HG03039 (cell line): ENCODE results near the gene ZFYVE27.

Experiments
- ATAC-seq: cut with Tn5 transposase; IDR thresholded peaks from one replicate; pipeline ENCODE4 v1.9.1; 2021; ENCODE audit warnings: mild to moderate bottlenecking, moderate library complexity; ENCODE audit not compliant: unreplicated experiment

Gene ZFYVE27

DNA sequence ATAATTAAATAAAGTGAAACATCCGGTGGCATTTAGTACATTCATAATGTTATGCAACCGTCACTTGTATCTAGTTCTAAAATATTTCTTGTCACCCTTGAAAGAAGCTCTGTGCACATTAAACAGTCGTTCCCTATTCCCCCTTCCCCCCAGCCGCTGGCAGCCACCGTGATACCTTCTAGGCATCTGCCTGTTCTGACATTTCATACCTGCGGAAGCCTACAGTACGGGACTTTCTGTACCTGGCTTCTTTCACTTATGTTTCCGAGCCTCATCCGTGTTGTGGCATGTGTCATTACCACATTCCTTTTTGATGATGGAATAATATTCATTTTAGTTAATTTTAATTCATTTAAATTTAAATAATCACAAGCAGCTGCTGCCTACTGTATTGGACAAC is 48.8 kb downstream of the ZFYVE27 start:
- ATAC-seq, result no peak

DNA sequence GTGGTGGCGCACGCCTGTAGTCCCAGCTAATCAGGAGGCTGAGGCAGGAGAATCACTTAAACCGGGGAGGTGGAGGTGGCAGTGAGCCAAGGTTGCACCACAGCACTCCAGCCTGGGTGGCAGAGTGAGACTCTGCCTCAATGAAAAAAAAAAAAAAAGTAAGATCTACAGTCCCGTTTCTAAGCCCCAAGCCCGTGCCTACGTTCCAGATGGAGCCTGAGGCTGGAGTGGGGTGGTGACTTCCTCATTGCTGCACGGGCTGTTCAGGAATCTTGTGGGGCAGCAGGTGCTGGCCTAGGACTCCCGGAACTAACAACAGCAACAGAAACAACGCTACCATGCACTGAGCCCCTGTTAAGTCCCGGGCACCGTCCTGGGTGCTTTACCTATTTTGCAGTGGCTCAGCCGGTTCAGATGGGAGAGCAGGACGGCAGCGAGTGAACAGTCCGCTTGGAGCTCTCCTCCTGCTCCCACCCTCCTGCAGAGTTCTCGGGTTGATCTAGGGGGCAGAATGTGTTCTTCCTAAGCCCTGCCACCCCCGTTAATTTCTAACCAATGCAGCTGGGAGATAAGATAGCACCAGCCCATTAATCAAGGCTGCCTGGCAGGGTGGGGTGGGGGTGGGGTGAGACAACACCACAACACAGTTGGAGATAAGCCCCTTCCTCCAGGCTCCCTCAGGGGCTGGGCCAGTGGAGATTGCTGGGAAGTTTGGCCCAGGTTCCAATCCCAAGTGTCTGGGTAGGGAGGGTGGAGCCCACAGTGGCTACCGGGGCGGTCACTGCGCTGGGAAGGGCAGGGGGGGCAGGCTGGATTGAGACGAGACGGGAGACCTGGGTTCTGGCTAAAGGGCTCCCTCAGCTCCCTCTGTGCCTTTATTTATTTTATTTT is 51.9 kb downstream of the ZFYVE27 start:
- no peak for ATAC-seq

DNA sequence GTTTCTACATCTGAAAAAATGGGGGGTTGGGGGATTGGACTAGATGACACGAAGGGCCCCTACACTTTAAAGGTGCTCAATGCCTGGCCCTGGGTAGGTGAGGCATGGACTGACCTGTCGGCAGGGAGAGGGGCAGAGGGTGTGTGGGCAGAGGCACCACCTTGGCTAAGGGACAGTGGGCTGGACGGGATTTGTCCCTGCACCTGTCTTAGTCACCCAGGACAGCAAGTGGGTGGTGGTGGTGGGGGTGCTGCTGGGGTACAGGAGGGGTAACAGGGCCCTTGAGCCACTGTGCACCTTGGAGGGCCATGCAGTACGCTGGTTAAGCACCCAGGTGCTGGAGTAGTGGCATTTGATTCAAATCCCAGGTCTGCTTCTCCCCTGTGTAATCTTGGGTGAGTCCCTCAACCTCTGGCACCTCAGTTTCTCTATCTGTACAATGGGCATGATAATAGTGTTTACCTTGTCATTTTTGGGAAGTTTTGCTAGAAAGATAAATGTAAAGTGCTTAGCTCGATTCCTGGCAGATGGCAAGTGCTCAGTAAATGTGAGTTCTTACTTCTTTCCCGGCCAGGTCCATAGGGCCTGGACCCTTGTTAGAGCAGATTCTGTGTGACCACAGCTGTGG is 53.0 kb downstream of the ZFYVE27 start:
- no peak for ATAC-seq

DNA sequence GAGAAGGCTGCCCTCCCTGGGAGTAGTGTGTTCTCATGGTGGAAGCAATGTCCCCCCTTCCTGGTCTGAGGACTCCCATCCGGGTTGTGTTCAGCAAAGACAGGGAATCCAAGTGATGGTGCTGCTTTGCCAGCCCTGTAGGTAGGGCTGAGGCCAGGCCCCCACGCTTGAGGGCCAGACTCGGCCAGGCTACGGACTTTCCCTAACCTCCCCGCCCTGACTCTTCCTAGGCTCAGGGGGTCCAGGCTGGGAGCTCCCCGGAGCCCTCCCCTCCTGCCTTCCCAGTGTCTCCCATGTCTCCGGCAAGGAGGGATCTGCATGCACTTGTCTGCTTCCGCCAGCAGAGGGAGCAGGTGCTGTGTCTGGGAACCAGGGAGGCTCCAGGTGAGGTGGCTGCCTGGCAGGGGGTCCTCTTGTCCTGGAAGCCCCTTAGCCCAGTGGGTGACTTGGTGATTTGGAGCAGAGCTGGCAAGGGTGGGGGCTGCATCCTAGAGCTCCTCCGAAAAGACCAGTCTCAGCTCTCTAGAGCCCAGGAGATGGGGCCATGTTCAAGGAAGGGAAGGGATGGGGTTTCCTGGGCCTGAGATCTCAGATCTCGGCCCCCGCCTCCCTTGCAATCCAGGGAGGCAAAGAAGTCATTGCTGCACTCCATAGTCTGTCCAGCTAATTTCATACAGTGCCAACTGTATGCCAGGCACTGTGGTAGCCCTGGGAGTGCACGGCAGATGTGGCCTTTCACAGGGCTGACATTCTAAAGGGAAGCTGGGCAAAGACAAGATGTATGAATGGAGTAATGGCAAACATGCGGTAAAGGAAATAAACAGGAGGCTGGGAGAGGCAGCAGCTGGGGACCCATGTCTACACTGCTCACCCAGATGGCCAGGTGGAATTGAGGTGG is 55.1 kb downstream of the ZFYVE27 start:
- peak; percentile 53 for ATAC-seq

DNA sequence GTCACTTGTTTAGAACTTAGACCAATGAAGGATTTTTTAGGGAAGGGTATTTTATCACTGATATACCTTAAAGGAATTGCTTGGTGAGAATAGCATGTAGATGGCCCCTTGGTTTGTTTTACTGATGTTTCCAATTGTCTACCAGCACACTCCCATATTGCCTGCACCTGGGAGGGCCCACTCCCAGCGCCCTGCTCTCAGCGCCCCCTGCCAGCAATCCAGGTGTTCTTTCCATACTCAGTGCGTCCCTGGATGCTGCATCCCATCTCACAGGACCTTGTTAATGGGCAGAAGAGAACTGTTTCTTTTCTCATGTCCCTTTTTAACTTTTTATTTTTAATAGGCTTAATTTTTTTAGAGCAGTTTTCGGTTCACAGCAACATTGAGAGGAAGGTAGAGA is 59.0 kb downstream of the ZFYVE27 start:
- no peak for ATAC-seq

DNA sequence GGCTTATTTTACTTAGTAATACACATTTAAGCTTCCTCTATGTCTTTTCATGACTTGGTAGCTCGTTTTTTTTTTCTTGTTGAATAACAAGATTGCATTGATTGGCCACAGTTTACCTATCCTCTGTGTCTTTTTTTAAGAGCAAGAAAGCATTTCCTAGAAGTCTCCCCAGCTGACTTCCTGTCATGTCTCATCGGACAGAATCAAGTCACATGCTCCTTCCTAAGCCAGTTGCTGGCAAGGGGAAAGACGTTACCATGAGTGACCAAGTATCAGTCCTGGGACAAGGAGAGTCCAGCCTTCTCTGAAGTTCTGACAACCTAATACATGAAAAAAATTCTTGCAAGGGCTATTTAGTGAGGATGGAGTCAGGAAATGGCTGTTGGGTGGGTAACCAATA is 59.7 kb downstream of the ZFYVE27 start:
- ATAC-seq, result no peak

DNA sequence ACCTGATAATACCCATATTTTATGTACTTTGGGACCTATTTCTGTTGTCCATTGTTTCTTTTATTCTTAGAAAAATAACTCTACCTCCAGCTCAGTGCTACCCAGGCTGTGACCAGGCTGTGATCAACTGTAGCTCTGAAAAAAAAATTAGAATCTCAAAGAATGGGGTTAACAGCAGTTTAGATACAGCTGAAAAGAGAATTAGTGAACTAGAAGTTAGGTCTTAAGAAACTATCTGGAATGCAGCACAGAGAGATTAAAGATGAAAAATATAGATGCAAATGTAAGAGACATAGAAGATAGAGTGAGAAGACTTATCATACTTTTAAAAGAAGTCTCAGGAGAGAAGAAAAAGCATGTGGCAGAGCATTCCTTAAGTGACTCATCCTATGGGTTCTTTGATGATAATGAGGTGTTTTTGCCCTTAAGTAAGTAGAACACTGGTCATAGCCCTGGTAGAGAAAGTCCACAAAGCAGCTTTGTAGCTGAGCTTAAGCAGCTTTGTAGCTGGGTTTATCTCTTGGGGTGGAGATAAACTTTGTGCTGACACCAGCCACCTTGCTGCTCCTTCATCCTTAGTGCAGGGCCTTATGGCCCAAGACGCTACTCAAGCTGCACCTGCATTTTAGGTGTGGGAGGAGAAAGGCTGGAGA is 62.2 kb downstream of the ZFYVE27 start:
- ATAC-seq, result no peak

DNA sequence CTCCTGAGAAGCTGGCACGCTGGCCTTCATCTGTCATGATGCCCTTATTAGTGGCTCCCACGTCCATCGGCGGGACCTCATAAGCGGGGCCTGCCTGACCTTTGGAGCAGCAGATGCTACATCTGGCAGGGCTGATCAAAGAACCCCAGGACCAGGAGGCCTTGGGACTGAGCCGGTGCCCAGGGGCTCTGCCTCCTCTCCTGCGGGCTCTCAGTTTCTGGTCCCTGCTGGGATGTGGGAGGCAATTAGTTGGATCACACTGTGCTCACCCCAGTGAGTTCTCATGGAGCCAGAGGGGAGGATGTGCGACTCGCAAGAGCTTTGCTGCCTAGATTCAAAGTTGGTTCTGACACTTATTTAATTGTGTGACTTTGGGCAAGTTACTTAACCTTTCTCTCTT is 63.5 kb downstream of the ZFYVE27 start:
- ATAC-seq, result no peak

DNA sequence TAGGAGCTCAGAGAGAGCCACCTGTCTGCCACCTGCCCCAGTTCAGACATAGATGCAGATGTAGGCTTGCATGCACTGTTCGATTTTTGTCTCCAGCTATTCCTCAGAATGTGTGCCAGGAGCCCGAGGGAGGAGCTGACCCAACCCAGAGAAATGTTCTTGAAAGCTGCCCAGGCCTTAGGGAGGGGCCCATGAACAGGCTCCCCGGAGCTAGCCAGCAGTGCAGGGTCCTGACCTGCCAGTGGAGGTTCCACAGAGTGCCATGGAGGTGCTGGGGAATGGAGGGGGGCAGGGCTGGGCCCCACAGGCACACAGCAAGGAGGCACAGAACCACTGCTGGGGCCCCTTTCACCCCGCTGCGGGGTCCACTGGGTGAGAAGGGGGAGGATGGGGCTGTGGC is 64.5 kb downstream of the ZFYVE27 start:
- no peak for ATAC-seq

DNA sequence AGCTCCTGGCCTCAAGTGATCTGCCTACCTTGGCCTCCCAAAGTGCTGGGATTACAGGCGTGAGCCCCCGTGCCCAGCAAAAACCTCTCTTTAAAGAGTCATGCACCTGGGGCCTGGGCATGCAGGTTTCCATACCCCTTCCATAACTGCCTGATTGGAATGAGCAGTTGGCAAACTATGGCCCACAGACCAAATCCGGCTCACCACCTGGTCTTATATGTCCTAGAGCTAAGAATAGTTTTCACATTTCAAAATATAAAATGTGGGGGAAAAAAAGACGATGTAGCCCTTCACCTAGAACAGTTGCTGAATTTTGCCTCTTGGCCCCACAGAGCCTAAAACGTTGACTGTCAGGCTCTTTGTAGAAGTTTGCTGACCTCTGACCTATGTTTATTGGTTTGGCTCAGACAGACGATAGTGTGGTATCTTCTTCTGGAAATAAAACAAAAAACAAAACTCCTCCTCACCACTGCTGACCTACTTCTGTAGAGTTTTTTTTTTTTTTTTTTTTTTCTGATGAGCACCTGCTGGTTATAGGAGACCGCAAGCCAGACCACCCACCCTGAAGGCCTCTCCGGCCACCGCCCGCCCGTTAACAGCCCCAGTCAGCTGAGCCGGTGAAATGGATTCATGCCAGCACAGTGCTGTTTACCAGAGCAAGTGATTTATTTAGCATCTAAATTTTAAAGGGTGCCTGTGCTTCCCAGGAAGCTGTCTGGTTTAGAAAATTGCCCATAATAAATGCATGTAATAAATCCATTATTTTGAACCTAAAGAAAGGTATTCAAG is 68.4 kb downstream of the ZFYVE27 start:
- no peak for ATAC-seq

DNA sequence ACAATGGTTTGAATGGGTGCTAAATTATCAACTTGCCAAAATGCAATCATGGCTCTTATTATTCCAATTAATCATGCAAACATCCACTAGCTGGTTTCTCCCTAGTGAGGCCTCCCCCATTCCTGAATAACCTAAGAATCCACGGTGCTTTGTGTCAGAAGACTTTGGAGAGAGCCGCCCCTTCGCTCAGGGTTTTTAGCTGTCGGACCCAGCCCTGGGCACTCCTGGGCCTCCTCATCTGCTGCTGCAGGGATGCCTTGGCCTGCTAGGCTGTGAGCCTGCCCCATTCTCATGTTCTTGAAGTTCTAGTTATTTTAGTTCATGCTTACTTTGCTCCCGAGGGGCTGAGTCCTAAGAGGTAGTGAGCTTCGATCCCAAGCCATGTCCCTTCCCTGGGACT is 69.0 kb downstream of the ZFYVE27 start:
- no peak for ATAC-seq

DNA sequence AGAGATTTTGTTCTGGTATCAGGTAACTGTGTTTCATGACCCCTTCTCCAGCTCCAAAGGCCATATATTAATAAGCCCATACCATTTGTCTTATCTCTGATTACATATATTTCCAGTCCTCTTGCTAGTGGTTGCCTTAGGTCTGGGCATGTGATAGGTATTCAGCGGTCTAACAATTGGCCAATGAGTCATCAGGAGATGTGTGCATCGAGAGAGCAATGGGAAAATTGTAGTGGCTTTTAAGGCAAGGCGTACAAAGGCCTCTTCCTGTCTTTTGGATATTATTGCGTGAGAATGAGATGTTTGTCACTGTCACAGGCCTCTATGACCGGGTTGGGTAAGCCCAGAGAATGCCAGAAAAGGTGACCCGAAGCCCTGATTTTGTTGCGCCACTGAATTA is 73.5 kb downstream of the ZFYVE27 start:
- ATAC-seq, result no peak
